Right atrium auricular region (tissue), 2 donors: ENCODE measurements around the gene GASK1A. TPM values are rescaled to one million over a fixed set of nuclear protein-coding genes. Genes with fewer than 3 reads are reported as not detected.

Experiments used
- DNase-seq: peaks from one replicate; pipeline ENCODE4 v3.0.0-alpha.2; 2019; ENCODE audit warnings: low spot score
- H3K27ac ChIP-seq, 2 donors: fragments of 200-600 bp; sonication (generic); 1 replicate in 1 of 2; 2 replicates in 1 of 2; pipeline ENCODE4 v1.5.1; 2016 to 2019
- H3K27me3 ChIP-seq, 2 donors: fragments of 200-600 bp; sonication (generic); one replicate each; pipeline versions ENCODE4 v1.5.1 to v1.6.0; 2017 to 2019
- H3K36me3 ChIP-seq: fragments of 200-600 bp; sonication (generic); one replicate; pipeline ENCODE4 v1.5.1; 2016
- H3K4me1 ChIP-seq, 2 donors: fragments of 200-600 bp; sonication (generic); one replicate each; pipeline versions ENCODE4 v1.5.1 to v1.6.0; 2017 to 2019
- H3K4me3 ChIP-seq, 2 donors: fragments of 200-600 bp; sonication (generic); 1 replicate in 1 of 2; 2 replicates in 1 of 2; pipeline ENCODE4 v1.5.1; 2017 to 2019; ENCODE audit warnings: mild to moderate bottlenecking in 1 of 2, moderate library complexity in 1 of 2
- H3K9me3 ChIP-seq, 2 donors: fragments of 200-600 bp; sonication (generic); one replicate each; pipeline ENCODE4 v1.5.1; 2019
- total RNA-seq, 2 donors: library from RNA; depleted of rRNA; stranded (reverse); fragments of >200 nt; gene quantifications; one replicate each; pipeline ENCODE4 v1.1.0, GENCODE V29; 2016
- TF ChIP-seq, protein P1 (sequence below), 2 donors: fragments of 200-600 bp; sonication (generic); IDR thresholded peaks; one replicate each; pipeline ENCODE4 v1.5.1; 2019; ENCODE audit warnings: antibody characterized with exemption in 2 of 2

Gene GASK1A
- total RNA-seq, 2 donors from 2014 or later: 1.5 to 2.1 TPM

DNA sequence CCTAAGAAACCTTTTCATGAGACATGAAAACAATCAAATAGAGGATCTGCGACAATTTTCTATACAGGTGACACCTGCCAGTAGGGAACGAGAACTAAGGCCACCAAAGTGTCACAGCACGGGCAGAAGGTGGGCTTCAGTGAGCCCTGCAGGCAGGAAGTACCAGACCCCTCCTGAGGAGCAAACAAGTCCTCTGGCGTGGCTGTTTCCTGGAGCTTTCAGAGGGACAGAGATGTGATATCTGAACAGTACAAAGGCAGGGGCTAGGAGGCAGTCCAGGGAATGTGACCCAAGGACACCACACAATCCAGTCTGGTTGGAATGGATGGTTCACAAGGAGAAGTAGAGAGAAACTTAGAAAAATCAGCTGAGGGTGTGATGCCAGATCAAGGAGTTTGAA, 110.0 kb downstream of the GASK1A start:
- H3K36me3 ChIP-seq: no peaks in the 10 kb centered on the region
- no peaks in the 10 kb centered on the region for H3K9me3 ChIP-seq
- peaks cover 0 to 6% of the 10 kb centered on the region in 2 donors for H3K4me1 ChIP-seq
- H3K27me3 ChIP-seq: no peaks in the 10 kb centered on the region
- TF ChIP-seq, protein P1, sequence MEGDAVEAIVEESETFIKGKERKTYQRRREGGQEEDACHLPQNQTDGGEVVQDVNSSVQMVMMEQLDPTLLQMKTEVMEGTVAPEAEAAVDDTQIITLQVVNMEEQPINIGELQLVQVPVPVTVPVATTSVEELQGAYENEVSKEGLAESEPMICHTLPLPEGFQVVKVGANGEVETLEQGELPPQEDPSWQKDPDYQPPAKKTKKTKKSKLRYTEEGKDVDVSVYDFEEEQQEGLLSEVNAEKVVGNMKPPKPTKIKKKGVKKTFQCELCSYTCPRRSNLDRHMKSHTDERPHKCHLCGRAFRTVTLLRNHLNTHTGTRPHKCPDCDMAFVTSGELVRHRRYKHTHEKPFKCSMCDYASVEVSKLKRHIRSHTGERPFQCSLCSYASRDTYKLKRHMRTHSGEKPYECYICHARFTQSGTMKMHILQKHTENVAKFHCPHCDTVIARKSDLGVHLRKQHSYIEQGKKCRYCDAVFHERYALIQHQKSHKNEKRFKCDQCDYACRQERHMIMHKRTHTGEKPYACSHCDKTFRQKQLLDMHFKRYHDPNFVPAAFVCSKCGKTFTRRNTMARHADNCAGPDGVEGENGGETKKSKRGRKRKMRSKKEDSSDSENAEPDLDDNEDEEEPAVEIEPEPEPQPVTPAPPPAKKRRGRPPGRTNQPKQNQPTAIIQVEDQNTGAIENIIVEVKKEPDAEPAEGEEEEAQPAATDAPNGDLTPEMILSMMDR (IDR thresholded peaks at IDR 0.05): no peak
- no peak overlapping the region for H3K4me3 ChIP-seq
- H3K27ac ChIP-seq: no peak overlapping the region
- no peak for DNase-seq

GRCh38 chr3:43090238-43090637, 111.1 kb downstream of the GASK1A start:
- H3K4me1 ChIP-seq: peaks cover 0 to 16% of the 10 kb centered on the region in 2 donors
- TF ChIP-seq, protein P1 (IDR thresholded peaks at IDR 0.05): no peak
- H3K9me3 ChIP-seq: no peaks in the 10 kb centered on the region
- no peaks in the 10 kb centered on the region for H3K36me3 ChIP-seq
- H3K27me3 ChIP-seq: no peaks in the 10 kb centered on the region
- H3K27ac ChIP-seq: no peak overlapping the region
- no peak overlapping the region for H3K4me3 ChIP-seq
- DNase-seq: no peak

- no peak for DNase-seq
- Histone ChIP-seq H3K27me3 (no peaks in the 10 kb centered on the region), H3K36me3 (no peaks in the 10 kb centered on the region), H3K4me1 (peaks cover 0 to 16% of the 10 kb centered on the region in 2 donors), H3K4me3 (no peak overlapping the region), H3K27ac (no peak overlapping the region), H3K9me3 (no peaks in the 10 kb centered on the region)
- TF ChIP-seq, protein P1 (IDR thresholded peaks at IDR 0.05): no peak
Measured at GRCh38 chr3:43091481-43091880, 112.4 kb downstream of the GASK1A start.

DNA sequence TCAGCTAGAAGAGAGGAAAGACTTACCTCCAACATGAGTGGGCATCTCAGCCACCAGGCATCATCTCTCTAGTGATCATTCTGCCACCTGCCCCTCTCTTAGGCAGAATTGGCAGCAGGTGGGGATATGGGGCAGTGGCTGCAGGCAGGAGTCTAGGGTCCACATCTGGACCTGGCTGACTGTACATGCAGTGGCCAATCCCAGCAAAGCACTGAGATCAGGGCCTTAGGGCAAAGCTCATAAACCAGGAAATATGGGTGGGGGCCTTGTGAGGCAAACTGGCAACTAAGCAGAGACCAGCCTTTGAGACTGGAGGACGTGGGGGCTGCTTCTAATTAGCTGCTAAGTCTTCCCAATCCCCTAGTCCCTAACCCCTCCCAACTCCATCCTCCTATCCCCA, 113.9 kb downstream of the GASK1A start:
- TF ChIP-seq, protein P1 (IDR thresholded peaks at IDR 0.05): no peak
- Histone ChIP-seq H3K4me1 (peaks cover 0 to 16% of the 10 kb centered on the region in 2 donors), H3K27ac (no peak overlapping the region), H3K9me3 (no peaks in the 10 kb centered on the region), H3K27me3 (no peaks in the 10 kb centered on the region), H3K4me3 (no peak overlapping the region), H3K36me3 (no peaks in the 10 kb centered on the region)
- DNase-seq: no peak

DNA sequence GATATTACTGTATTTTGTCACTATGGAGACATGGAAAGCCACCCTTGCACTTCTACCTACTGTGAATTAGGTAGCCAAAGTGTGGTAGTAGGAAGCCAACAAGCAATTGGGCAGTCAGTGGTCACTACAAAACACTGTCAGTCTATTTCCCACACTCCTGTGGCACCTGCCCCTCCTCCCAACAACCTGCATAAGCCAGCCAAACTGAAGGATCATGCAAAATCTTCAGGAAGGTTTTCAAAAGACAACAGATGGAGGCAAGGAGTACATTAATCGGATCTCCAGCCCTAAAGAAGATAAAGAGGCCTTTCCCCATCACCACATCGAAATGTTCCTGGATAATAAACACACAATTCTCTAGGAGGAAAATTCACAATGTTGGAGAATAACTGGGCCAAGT, 114.9 kb downstream of the GASK1A start:
- Histone ChIP-seq H3K27ac (no peak overlapping the region), H3K27me3 (no peaks in the 10 kb centered on the region), H3K4me3 (no peak overlapping the region), H3K9me3 (no peaks in the 10 kb centered on the region), H3K4me1 (peaks cover 0 to 16% of the 10 kb centered on the region in 2 donors), H3K36me3 (no peaks in the 10 kb centered on the region)
- TF ChIP-seq, protein P1 (IDR thresholded peaks at IDR 0.05): no peak
- DNase-seq: no peak

DNA sequence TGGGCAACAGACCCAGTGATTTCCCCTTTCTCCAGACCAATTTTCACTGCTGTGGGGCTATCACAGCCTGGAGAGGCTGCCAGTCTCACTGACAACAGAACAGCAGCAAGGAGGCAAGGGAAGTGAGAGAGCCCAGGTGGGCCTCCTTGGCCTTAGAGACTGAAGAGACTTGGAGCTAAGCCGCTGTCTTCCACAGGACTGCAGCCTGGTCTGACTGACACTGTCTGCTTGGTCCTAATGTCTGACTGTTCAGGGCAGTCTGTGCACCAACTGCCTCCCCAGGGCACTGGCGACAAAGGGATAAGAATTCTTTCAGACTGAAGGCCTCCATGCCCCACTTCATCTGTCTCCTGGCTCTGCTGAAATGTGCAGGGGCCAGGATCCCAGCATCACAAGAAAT, 115.3 kb downstream of the GASK1A start:
- H3K9me3 ChIP-seq: no peaks in the 10 kb centered on the region
- H3K4me1 ChIP-seq: peaks cover 0 to 16% of the 10 kb centered on the region in 2 donors
- H3K27me3 ChIP-seq: no peaks in the 10 kb centered on the region
- TF ChIP-seq, protein P1 (IDR thresholded peaks at IDR 0.05): no peak
- no peak overlapping the region for H3K27ac ChIP-seq
- DNase-seq: no peak
- no peaks in the 10 kb centered on the region for H3K36me3 ChIP-seq
- no peak overlapping the region for H3K4me3 ChIP-seq
